ENCODE measurements around the gene KIAA1755.

DNA sequence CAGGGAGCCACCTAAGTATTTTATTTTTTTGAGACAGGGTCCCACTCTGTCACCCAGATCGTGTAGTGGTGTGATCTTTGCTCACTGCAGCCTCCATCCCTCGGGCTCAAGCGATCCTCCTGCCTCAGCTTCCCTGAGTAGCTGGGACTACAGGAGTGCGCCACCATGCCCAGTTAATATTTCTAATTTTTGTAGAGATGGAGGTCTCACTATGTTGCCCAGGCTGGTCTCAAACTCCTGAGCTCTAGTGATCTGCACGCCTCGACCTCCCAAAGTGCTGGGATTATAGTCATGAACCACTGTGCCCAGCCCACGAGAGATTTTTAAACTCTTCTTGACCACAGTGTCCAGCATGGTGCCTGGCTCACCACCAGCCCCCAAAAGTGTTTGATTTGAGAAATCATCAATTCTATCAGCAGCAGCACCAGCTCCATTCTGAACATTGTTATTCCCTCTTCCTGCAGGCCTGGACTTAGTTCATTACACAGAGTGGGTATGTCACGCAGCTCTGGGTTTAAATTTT lies 93.1 kb downstream of the KIAA1755 start:
- TF ChIP-seq CTCF (IDR thresholded peaks at IDR 0.05) (no peak), POLR2A (IDR thresholded peaks at IDR 0.05) (no peak)

All from heart left ventricle (tissue), 13 donors.